H1 (cell line): ENCODE results near the gene MACROD2. TPM values are rescaled to one million over a fixed set of nuclear protein-coding genes. Genes with fewer than 3 reads are reported as not detected.

Source experiments
- CTCF ChIA-PET: fragments of 300-600 bp; sonication (Branson Sonifier 250); formaldehyde crosslinking; loops from one replicate; lab custom pipeline; 2021; ENCODE audit not compliant: partially characterized antibody; lab: Charles Lee
- POLR2A ChIA-PET: fragments of 300-600 bp; sonication (Branson Sonifier 250); formaldehyde crosslinking; loops from one replicate; lab custom pipeline; 2021; ENCODE audit warnings: inconsistent platforms; ENCODE audit not compliant: partially characterized antibody; lab: Charles Lee
- DNase-seq, 2 experiments: peaks; one replicate each; pipeline versions ENCODE4 v3.0.0 to v3.0.0-alpha.2; 2010 to 2022; ENCODE audit warnings: low spot score in 2 of 2, low read depth in 1 of 2, mixed read lengths in 1 of 2
- FAIRE-seq: peaks from 2 replicates; lab custom pipeline; 2011; peaks lifted over from hg19 to GRCh38; lab: Jason Lieb, UNC
- H2AFZ ChIP-seq: 2 replicates; pipeline ENCODE4 v1.8.1; 2012; ENCODE audit warnings: low read length, inconsistent platforms
- H2AK5ac ChIP-seq: 2 replicates; pipeline ENCODE4 v1.6.1; 2013; ENCODE audit warnings: low read depth, low read length
- H2BK120ac ChIP-seq: replicated peaks from 2 replicates; pipeline ENCODE3; 2013; ENCODE audit warnings: low read depth, low read length, inconsistent platforms
- H2BK12ac ChIP-seq: 2 replicates; pipeline ENCODE4 v1.6.1; 2013; ENCODE audit warnings: low read depth, low read length
- H2BK15ac ChIP-seq: 2 replicates; pipeline ENCODE4 v1.6.1; 2013; ENCODE audit warnings: low read length
- H2BK20ac ChIP-seq: 2 replicates; pipeline ENCODE4 v1.6.1; 2013; ENCODE audit warnings: low read length
- H2BK5ac ChIP-seq: 2 replicates; pipeline ENCODE4 v1.6.1; 2013; ENCODE audit warnings: low read depth, low read length
- H3K14ac ChIP-seq: 2 replicates; pipeline ENCODE4 v1.6.1; 2013; ENCODE audit warnings: inconsistent platforms; ENCODE audit not compliant: insufficient read length
- H3K18ac ChIP-seq: 2 replicates; pipeline ENCODE4 v1.6.1; 2013; ENCODE audit warnings: low read length; ENCODE audit errors: extremely low read depth
- H3K23ac ChIP-seq: 2 replicates; pipeline ENCODE4 v1.6.1; 2013; ENCODE audit warnings: inconsistent platforms; ENCODE audit not compliant: insufficient read length
- H3K23me2 ChIP-seq: 2 replicates; pipeline ENCODE4 v1.6.1; 2013; ENCODE audit warnings: low read depth, low read length
- H3K27ac ChIP-seq: 2 replicates; pipeline ENCODE4 v1.6.1; 2011; ENCODE audit warnings: low read depth, low read length, inconsistent platforms
- H3K27me3 ChIP-seq, 4 experiments: replicated peaks in 1 of 4; 1 replicate in 1 of 4; 2 replicates in 3 of 4; pipeline versions ENCODE4 v1.6.1 to v1.8.1; 2011 to 2013; ENCODE audit warnings: low read length in 3 of 4, mild to moderate bottlenecking in 3 of 4, inconsistent platforms in 2 of 4, mixed read lengths in 2 of 4, moderate library complexity in 1 of 4; ENCODE audit not compliant: control insufficient read depth in 3 of 4, insufficient read depth in 3 of 4; ENCODE audit errors: extremely low read depth in 1 of 4
- H3K36me3 ChIP-seq, 4 experiments: 2 replicates each; pipeline versions ENCODE4 v1.6.1 to v1.8.1; 2011 to 2013; ENCODE audit warnings: mild to moderate bottlenecking in 4 of 4, low read length in 3 of 4, moderate library complexity in 2 of 4, control low read depth in 1 of 4, inconsistent platforms in 1 of 4; ENCODE audit not compliant: insufficient read depth in 4 of 4, control insufficient read depth in 2 of 4
- H3K4ac ChIP-seq: replicated peaks from 2 replicates; pipeline ENCODE3; 2013; ENCODE audit warnings: low read length, low read depth, mixed read lengths, inconsistent platforms; ENCODE audit not compliant: insufficient read length
- H3K4me1 ChIP-seq, 4 experiments: replicated peaks in 1 of 4; 1 replicate in 1 of 4; 2 replicates in 3 of 4; pipeline versions ENCODE4 v1.6.1 to v1.8.1; 2011 to 2013; ENCODE audit warnings: low read length in 3 of 4, inconsistent platforms in 2 of 4, mixed read lengths in 1 of 4; ENCODE audit not compliant: insufficient read depth in 4 of 4, control insufficient read depth in 3 of 4
- H3K4me2 ChIP-seq, 2 experiments: 2 replicates each; pipeline versions ENCODE4 v1.6.1 to v1.8.1; 2011 to 2013; ENCODE audit warnings: low read depth in 2 of 2, low read length in 2 of 2, control low read depth in 1 of 2, inconsistent platforms in 1 of 2, mild to moderate bottlenecking in 1 of 2; ENCODE audit not compliant: insufficient read depth in 1 of 2
- H3K4me3 ChIP-seq, 4 experiments: fragments of 200-600, 300-600 bp in 1 of 4; sonication (generic), shearing (Covaris generic), sonication (Bioruptor Twin) in 1 of 4; 2 replicates each; pipeline versions ENCODE4 v1.5.1 to v1.8.1; 2011 to 2016; ENCODE audit warnings: low read length in 4 of 4, low read depth in 3 of 4, control low read depth in 2 of 4, inconsistent platforms in 2 of 4, mild to moderate bottlenecking in 2 of 4, mixed read lengths in 1 of 4, moderate library complexity in 1 of 4; ENCODE audit not compliant: insufficient read depth in 2 of 4; ENCODE audit errors: extremely low read depth in 1 of 4
- H3K56ac ChIP-seq: replicated peaks from 2 replicates; pipeline ENCODE3; 2013; ENCODE audit warnings: low read depth, mild to moderate bottlenecking, mixed read lengths, low read length, inconsistent platforms; ENCODE audit not compliant: insufficient read length
- H3K79me1 ChIP-seq: 2 replicates; pipeline ENCODE4 v1.6.1; 2013; ENCODE audit warnings: low read depth, low read length, control low read depth
- H3K79me2 ChIP-seq, 2 experiments: 2 replicates each; pipeline versions ENCODE4 v1.6.1 to v1.8.1; 2012 to 2013; ENCODE audit warnings: low read length in 2 of 2, mild to moderate bottlenecking in 2 of 2, inconsistent platforms in 1 of 2; ENCODE audit not compliant: insufficient read depth in 2 of 2, control insufficient read depth in 1 of 2
- H3K9ac ChIP-seq, 4 experiments: replicated peaks in 1 of 4; 1 replicate in 1 of 4; 2 replicates in 3 of 4; pipeline versions ENCODE4 v1.6.1 to v1.8.1; 2011 to 2013; ENCODE audit warnings: low read depth in 3 of 4, low read length in 3 of 4, control low read depth in 2 of 4, mild to moderate bottlenecking in 2 of 4, moderate library complexity in 2 of 4, inconsistent platforms in 1 of 4; ENCODE audit errors: extremely low read depth in 1 of 4
- H3K9me3 ChIP-seq, 2 experiments: 2 replicates each; pipeline versions ENCODE4 v1.6.1 to v1.8.1; 2012 to 2013; ENCODE audit warnings: mild to moderate bottlenecking in 2 of 2, moderate library complexity in 2 of 2, control low read depth in 1 of 2, inconsistent platforms in 1 of 2, low read depth in 1 of 2, low read length in 1 of 2, mixed read lengths in 1 of 2; ENCODE audit not compliant: insufficient read depth in 2 of 2
- H4K20me1 ChIP-seq, 2 experiments: replicated peaks in 1 of 2; 2 replicates each; pipeline versions ENCODE3 to v1.8.1; 2011 to 2013; ENCODE audit warnings: inconsistent platforms in 2 of 2, low read length in 2 of 2, mild to moderate bottlenecking in 1 of 2; ENCODE audit not compliant: insufficient read depth in 2 of 2, control insufficient read depth in 1 of 2
- H4K5ac ChIP-seq: 2 replicates; pipeline ENCODE4 v1.6.1; 2013; ENCODE audit warnings: low read length, low read depth, mixed read lengths, inconsistent platforms; ENCODE audit not compliant: insufficient read length
- H4K8ac ChIP-seq: 2 replicates; pipeline ENCODE4 v1.8.0; 2013; ENCODE audit warnings: mild to moderate bottlenecking, moderate library complexity, low read length, inconsistent platforms; ENCODE audit not compliant: insufficient read depth; ENCODE audit errors: extremely low read depth
- H4K91ac ChIP-seq: replicated peaks from 2 replicates; pipeline ENCODE3; 2013; ENCODE audit warnings: low read length, mixed read lengths, inconsistent platforms; ENCODE audit not compliant: insufficient read length
- BACH1 ChIP-seq: IDR thresholded peaks from 2 replicates; pipeline ENCODE4 v1.6.1; 2012; ENCODE audit warnings: low read length, improper control_type of control experiment
- CHD2 ChIP-seq: IDR thresholded peaks from 2 replicates; pipeline ENCODE4 v1.6.1; 2012; ENCODE audit warnings: low read length, improper control_type of control experiment
- EZH2 ChIP-seq: fragments of 200-600 bp; sonication (generic); IDR thresholded peaks from 2 replicates; pipeline ENCODE4 v1.7.1; 2012; ENCODE audit warnings: low read depth, mild to moderate bottlenecking, moderate library complexity, low read length, inconsistent platforms; ENCODE audit not compliant: severe bottlenecking
- JUN ChIP-seq: IDR thresholded peaks from 2 replicates; pipeline ENCODE4 v1.6.1; 2011; ENCODE audit warnings: low read depth, mild to moderate bottlenecking, improper control_type of control experiment, low read length
- JUND ChIP-seq: IDR thresholded peaks from 2 replicates; pipeline ENCODE4 v1.6.1; 2011; ENCODE audit warnings: mild to moderate bottlenecking, improper control_type of control experiment, low read length
- POLR2AphosphoS5 ChIP-seq: IDR thresholded peaks from 2 replicates; pipeline ENCODE4 v1.6.1; 2011; ENCODE audit warnings: low read depth, low read length
- SRF ChIP-seq: IDR thresholded peaks from 2 replicates; pipeline ENCODE4 v1.6.1; 2011; ENCODE audit warnings: mild to moderate bottlenecking, low read depth, low read length, moderate library complexity
- ZNF274 ChIP-seq: IDR thresholded peaks from 2 replicates; pipeline ENCODE4 v1.7.0; 2012; ENCODE audit warnings: low read length, borderline replicate concordance; ENCODE audit errors: extremely low read depth
- WGBS, 2 experiments: shearing (Covaris generic) in 1 of 2; methylation state at CpG; one replicate each; pipeline versions ENCODE4 v1.1.6 to v1.1.7; 2013 to 2015; ENCODE audit warnings: low lambda C conversion rate in 2 of 2, mixed read lengths in 2 of 2, inconsistent platforms in 1 of 2, low coverage in 1 of 2, missing lambda C conversion rate in 1 of 2; ENCODE audit not compliant: insufficient replicate concordance in 2 of 2, insufficient coverage in 1 of 2, insufficient read length in 1 of 2; ENCODE audit errors: extremely low coverage in 1 of 2, missing lambda C conversion rate in 1 of 2; 5-methylcytosine and 5-hydroxymethylcytosine counted together
- polyA plus RNA-seq, 7 experiments: library from polyadenylated mRNA; depleted of rRNA in 3 of 7; stranded (reverse) in 5 of 7; unstranded in 2 of 7; fragments of >200 nt in 5 of 7; fragments of 200-250 nt in 2 of 7; gene quantifications; 1 replicate in 5 of 7; 2 replicates in 1 of 7; 4 replicates in 1 of 7; pipeline versions ENCODE4 v1.2.1 to v1.2.3, GENCODE V29; 2011 to 2013; ENCODE audit warnings: missing spikeins in 2 of 7, mixed read lengths in 2 of 7
- total RNA-seq: library from RNA; stranded (reverse); fragmentation: NEBNext Ultra II Directional; extraction: Animal tissue kit (Norgen Biotek cat#: 25700); gene quantifications from 2 replicates; pipeline ENCODE4 v1.2.1, GENCODE V29; 2021
- TF ChIP-seq, protein P1 (sequence below): IDR thresholded peaks from 2 replicates; pipeline ENCODE4 v1.6.1; 2011; ENCODE audit warnings: low read depth, mild to moderate bottlenecking, low read length; ENCODE audit not compliant: insufficient read depth
- TF ChIP-seq, protein P2 (sequence below): IDR thresholded peaks from 2 replicates; pipeline ENCODE4 v1.6.1; 2012; ENCODE audit warnings: low read length, inconsistent platforms
- TF ChIP-seq, protein P3 (sequence below): IDR thresholded peaks from 2 replicates; pipeline ENCODE4 v1.6.1; 2011; ENCODE audit warnings: low read length, improper control_type of control experiment

MACROD2 gene
- total and polyA plus RNA-seq, 2 of the 8 experiments (the other 6 are each of a cell fraction or from before 2014, with no cell fraction given) = 0.70 to 3.9 TPM

DNA sequence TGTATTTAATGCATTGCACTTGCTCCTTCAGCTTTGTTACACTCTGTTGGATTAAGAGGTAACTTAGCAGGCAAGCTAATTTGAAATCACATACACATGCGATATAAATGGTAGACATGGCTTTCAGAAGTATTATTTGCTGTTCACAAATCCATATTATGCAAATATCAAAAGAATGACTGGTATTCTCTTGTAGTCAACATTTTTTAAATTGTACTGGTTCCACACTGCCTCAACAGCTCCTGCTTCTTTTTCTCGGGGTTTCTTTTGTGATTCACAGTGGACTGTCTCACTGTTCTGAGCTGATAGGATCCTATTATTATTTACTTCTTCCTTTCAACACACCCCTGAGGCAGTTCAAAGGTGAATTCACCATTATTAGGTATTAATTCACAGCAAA, 1650.5 kb downstream of the MACROD2 start:
- H4K91ac ChIP-seq = no peak overlapping the region
- H3K27me3 ChIP-seq = no peaks in the 10 kb centered on the region
- no peaks in the 10 kb centered on the region for H3K79me1 ChIP-seq
- FAIRE-seq = no peak
- H2BK5ac ChIP-seq = no peak overlapping the region
- H4K20me1 ChIP-seq = no peaks in the 10 kb centered on the region
- H2BK15ac ChIP-seq = no peak overlapping the region
- no peaks in the 10 kb centered on the region; the same call in 1 of the 2 replicates for H3K23me2 ChIP-seq
- no peak overlapping the region for H3K4ac ChIP-seq
- no peak overlapping the region for H3K23ac ChIP-seq
- no peak overlapping the region for H3K27ac ChIP-seq
- H3K4me3 ChIP-seq = no peak overlapping the region
- no peak overlapping the region for H3K56ac ChIP-seq
- POLR2A ChIA-PET = no interaction called here
- H3K9me3 ChIP-seq = no peaks in the 10 kb centered on the region
- no peaks in the 10 kb centered on the region for H3K79me2 ChIP-seq
- no peak overlapping the region for H3K9ac ChIP-seq
- H4K8ac ChIP-seq = no peak overlapping the region
- H4K5ac ChIP-seq = no peak overlapping the region
- no peak overlapping the region for H2BK20ac ChIP-seq
- no peak for DNase-seq
- CTCF ChIA-PET = interaction anchor here (1.0 to 3.3 kb wide), 5 partner anchors 8 to 284 kb away, joined by 3 to 27 read pairs (median 5); no protein-coding TSS in a partner anchor
- no peaks in the 10 kb centered on the region for H3K4me1 ChIP-seq
- H2BK120ac ChIP-seq = no peak overlapping the region
- no peak overlapping the region for H3K18ac ChIP-seq
- H2AFZ ChIP-seq = no peak overlapping the region
- H2BK12ac ChIP-seq = no peak overlapping the region
- H3K36me3 ChIP-seq = no peaks in the 10 kb centered on the region
- H3K4me2 ChIP-seq = no peak overlapping the region
- H2AK5ac ChIP-seq = no peak overlapping the region
- no peak overlapping the region for H3K14ac ChIP-seq
- WGBS, 2 experiments = 93% methylated on average over 2 of the region's 2 CpGs; no CpG with 5 or more reads in 1 of the 2 experiments
- no peak for TF ChIP-seq ZNF274
- TF ChIP-seq, protein P1, sequence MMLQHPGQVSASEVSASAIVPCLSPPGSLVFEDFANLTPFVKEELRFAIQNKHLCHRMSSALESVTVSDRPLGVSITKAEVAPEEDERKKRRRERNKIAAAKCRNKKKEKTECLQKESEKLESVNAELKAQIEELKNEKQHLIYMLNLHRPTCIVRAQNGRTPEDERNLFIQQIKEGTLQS = no peak
- TF ChIP-seq, protein P2, sequence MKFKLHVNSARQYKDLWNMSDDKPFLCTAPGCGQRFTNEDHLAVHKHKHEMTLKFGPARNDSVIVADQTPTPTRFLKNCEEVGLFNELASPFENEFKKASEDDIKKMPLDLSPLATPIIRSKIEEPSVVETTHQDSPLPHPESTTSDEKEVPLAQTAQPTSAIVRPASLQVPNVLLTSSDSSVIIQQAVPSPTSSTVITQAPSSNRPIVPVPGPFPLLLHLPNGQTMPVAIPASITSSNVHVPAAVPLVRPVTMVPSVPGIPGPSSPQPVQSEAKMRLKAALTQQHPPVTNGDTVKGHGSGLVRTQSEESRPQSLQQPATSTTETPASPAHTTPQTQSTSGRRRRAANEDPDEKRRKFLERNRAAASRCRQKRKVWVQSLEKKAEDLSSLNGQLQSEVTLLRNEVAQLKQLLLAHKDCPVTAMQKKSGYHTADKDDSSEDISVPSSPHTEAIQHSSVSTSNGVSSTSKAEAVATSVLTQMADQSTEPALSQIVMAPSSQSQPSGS = no peak
- no peak for TF ChIP-seq CHD2
- no peak for TF ChIP-seq EZH2
- TF ChIP-seq, protein P3, sequence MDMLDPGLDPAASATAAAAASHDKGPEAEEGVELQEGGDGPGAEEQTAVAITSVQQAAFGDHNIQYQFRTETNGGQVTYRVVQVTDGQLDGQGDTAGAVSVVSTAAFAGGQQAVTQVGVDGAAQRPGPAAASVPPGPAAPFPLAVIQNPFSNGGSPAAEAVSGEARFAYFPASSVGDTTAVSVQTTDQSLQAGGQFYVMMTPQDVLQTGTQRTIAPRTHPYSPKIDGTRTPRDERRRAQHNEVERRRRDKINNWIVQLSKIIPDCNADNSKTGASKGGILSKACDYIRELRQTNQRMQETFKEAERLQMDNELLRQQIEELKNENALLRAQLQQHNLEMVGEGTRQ = no peak
- TF ChIP-seq JUND = no peak
- no peak for TF ChIP-seq JUN
- TF ChIP-seq SRF = no peak
- no peak for TF ChIP-seq POLR2AphosphoS5
- no peak for TF ChIP-seq BACH1
